BLaER1 (cell line): ENCODE results near the gene ADAM15.

Source experiments
- H3K27ac ChIP-seq: shearing (Covaris generic); formaldehyde crosslinking; 2 replicates; pipeline ENCODE4 v1.8.1; 2022
- H3K27me3 ChIP-seq: shearing (Covaris generic); formaldehyde crosslinking; 2 replicates; pipeline ENCODE4 v1.8.1; 2022
- H3K36me3 ChIP-seq: shearing (Covaris generic); formaldehyde crosslinking; 2 replicates; pipeline ENCODE4 v1.8.1; 2022
- H3K4me1 ChIP-seq: shearing (Covaris generic); formaldehyde crosslinking; 2 replicates; pipeline ENCODE4 v1.8.1; 2022
- H3K4me2 ChIP-seq: shearing (Covaris generic); formaldehyde crosslinking; 2 replicates; pipeline ENCODE4 v1.8.1; 2022
- H3K4me3 ChIP-seq: shearing (Covaris generic); formaldehyde crosslinking; 2 replicates; pipeline ENCODE4 v1.8.1; 2022
- H3K9ac ChIP-seq: shearing (Covaris generic); formaldehyde crosslinking; 2 replicates; pipeline ENCODE4 v1.8.1; 2022
- H3K9me3 ChIP-seq: shearing (Covaris generic); formaldehyde crosslinking; 2 replicates; pipeline ENCODE4 v1.8.1; 2022
- H4K20me1 ChIP-seq: shearing (Covaris generic); formaldehyde crosslinking; 2 replicates; pipeline ENCODE4 v1.8.1; 2022
- Cebpa-rat ChIP-seq: shearing (Covaris generic); IDR thresholded peaks from 2 replicates; pipeline ENCODE4 v1.8.1; 2022

The ADAM15 gene

DNA sequence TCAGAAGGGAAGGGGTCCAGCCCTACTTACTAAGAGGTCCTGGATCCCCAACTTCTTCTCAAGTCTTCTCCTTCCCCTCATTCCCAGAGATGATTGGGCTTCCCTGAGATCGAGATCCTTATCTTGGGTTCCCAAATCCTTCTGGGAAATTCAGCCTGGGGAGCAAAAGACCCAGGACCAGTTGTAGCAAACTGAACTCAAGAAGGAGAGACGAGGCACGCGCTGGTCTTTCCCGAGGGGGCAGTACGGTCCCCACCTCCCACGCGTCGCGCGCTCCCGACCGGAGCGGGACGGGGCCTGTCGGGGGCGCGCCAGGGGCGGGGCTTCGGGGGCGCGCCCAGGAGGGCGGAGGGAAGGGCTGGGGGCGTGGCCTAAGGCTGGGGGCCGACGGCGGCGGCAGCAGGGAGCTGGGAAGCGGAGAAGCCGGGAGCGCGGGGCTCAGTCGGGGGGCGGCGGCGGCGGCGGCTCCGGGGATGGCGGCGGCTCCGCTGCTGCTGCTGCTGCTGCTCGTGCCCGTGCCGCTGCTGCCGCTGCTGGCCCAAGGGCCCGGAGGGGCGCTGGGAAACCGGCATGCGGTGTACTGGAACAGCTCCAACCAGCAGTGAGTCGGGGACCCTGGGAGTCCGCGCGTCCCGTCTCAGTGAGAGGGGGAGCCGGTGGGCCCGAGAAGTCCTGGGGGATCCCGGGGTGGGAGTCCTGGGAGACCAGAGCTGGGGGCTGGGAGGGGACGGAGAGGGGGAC lies 27.5 kb downstream of the ADAM15 start, which contains the start of gene EFNA3:
Gene EFNA3 (plus strand): TSS at position 369 of the 741 bp plus-strand sequence. CDS start 105 bp downstream, at position 474.
- no peaks in the 10 kb centered on the region for H3K36me3 ChIP-seq
- peak within 1 kb of the TSS; percentile 70 for H3K4me3 ChIP-seq
- TF ChIP-seq Cebpa-rat = no peak
- H3K27ac ChIP-seq = peak within 1 kb of the TSS; percentile 75; the same call in 1 of the 2 replicates
- H3K4me1 ChIP-seq = peaks cover 100% of the 10 kb centered on the region
- H3K4me2 ChIP-seq = peak within 1 kb of the TSS; percentile 100
- H3K27me3 ChIP-seq = peaks cover 49% of the 10 kb centered on the region
- no peaks in the 10 kb centered on the region for H3K9me3 ChIP-seq
- peak within 1 kb of the TSS; percentile 75 for H3K9ac ChIP-seq
- peaks cover 48% of the 10 kb centered on the region for H4K20me1 ChIP-seq

DNA sequence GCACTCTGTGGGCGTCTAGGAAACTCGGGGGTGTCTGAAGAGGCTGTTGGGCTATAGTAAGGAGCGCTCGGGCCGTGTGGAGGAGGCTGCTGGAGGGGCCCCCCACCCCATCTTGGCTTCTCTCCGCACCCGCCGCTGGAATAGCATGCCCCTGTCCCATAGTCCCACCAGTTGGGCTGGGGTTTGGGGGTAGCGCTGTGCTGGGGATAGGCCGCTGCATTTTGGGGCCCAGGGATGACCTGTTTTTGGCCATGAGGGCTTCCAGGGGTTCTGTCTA lies 28.0 kb downstream of the ADAM15 start:
- Histone ChIP-seq H4K20me1 (peaks cover 53% of the 10 kb centered on the region), H3K4me1 (peaks cover 100% of the 10 kb centered on the region), H3K27me3 (peaks cover 53% of the 10 kb centered on the region), H3K9ac (peak overlapping the region; percentile 75), H3K9me3 (no peaks in the 10 kb centered on the region), H3K4me3 (peak overlapping the region; percentile 70), H3K4me2 (peak overlapping the region; percentile 100), H3K27ac (peak overlapping the region; percentile 75; the same call in 1 of the 2 replicates), H3K36me3 (no peaks in the 10 kb centered on the region)
- no peak for TF ChIP-seq Cebpa-rat

DNA sequence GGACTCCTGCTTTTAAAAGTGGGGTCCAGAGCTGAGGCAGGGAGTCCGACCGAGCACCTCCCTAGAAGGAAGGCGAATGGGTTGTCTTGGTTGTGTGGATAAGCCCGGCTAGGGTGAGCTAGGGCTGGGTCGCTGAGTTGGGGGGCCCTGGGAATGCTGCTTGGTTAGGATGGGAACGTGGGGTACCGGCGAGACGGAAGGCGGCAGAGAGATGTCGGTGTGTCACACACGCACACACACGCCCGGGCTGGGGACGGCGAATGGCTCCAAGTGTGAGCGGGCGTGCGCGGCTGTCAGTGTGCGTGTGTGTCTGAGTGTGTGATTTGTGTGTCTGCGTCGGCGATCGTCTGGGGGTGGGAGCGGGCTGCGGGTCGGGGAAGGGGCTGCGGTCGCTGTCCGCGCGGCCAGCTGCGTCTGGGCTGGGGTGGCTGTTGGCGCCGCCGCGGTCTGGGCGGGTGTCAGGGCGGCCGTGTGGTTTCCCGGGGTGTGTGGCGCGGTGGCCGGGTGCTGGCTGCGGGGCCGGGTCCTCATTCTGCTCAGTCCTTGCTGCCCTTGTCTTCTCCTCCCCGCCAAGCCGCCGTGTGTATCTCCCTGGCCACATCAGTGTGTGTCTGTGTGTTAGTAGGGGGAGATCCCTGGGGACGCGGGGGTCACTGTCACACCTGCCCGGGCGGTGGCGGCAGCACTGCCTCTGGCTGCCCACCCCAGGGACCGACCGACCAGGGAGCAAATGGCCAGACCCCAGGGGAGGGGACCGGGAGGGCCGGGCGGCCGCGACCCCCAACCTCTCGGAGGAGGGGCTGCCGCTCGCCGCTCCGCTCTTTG lies 28.6 kb downstream of the ADAM15 start:
- TF ChIP-seq Cebpa-rat = no peak
- H3K36me3 ChIP-seq = no peaks in the 10 kb centered on the region
- peaks cover 53% of the 10 kb centered on the region for H3K27me3 ChIP-seq
- peak overlapping the region; percentile 100 for H3K4me2 ChIP-seq
- H3K27ac ChIP-seq = peak overlapping the region; percentile 75; the same call in 1 of the 2 replicates
- peak overlapping the region; percentile 70 for H3K4me3 ChIP-seq
- H3K9me3 ChIP-seq = no peaks in the 10 kb centered on the region
- H4K20me1 ChIP-seq = peaks cover 58% of the 10 kb centered on the region
- H3K4me1 ChIP-seq = peaks cover 99% of the 10 kb centered on the region
- peak overlapping the region; percentile 75 for H3K9ac ChIP-seq

DNA sequence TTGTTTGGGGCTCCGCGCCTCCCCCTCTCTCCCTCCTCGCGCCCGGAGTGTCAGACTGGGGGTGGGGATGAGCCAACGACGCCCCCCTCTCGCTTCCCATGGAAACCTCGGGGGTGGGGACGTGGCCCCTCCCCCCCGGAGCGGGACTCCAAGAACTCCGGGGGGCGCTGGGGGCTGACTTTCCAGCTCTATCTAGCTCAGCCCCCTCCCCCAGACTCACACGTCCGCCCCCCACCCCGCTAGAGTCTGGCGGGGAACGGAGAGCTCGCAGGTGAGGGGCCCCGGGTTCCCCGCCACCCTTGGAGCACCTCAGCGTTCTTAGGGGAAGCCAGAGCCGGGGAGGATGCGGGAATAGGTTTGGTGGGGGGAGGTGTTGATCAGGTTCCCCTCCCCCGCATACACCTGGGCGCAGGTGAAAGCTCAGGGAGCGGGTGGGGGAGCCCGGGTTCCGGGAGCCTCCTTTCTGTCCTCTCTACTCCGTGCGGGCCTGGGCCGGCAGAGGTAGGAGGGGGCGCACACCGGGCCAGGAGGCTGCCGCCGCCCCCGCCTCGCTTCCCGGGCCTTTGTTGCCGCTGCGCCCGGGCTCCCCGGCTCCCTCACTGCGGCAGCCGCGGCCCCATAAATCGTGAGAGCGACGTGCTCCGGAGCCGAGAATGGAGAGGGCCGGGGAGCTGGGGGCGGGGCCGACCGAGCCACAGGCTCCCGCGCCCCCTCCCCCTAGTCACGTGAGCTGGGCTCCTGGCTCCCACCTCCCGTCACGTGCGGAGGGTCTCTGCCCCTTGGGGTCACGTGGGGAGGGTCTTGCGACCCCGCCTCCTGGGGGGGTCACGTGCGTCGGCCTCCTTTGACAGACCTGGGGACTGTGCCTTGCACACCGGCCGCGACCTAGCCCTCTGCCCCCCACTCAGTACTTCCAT lies 29.5 kb downstream of the ADAM15 start:
- TF ChIP-seq Cebpa-rat = no peak
- Histone ChIP-seq H3K9ac (peak overlapping the region; percentile 75), H3K36me3 (no peaks in the 10 kb centered on the region), H3K4me1 (peaks cover 93% of the 10 kb centered on the region), H3K4me2 (peak overlapping the region; percentile 100), H3K27me3 (peaks cover 53% of the 10 kb centered on the region), H3K4me3 (peak overlapping the region; percentile 70), H4K20me1 (peaks cover 58% of the 10 kb centered on the region), H3K27ac (peak overlapping the region; percentile 37; the same call in 1 of the 2 replicates), H3K9me3 (no peaks in the 10 kb centered on the region)

DNA sequence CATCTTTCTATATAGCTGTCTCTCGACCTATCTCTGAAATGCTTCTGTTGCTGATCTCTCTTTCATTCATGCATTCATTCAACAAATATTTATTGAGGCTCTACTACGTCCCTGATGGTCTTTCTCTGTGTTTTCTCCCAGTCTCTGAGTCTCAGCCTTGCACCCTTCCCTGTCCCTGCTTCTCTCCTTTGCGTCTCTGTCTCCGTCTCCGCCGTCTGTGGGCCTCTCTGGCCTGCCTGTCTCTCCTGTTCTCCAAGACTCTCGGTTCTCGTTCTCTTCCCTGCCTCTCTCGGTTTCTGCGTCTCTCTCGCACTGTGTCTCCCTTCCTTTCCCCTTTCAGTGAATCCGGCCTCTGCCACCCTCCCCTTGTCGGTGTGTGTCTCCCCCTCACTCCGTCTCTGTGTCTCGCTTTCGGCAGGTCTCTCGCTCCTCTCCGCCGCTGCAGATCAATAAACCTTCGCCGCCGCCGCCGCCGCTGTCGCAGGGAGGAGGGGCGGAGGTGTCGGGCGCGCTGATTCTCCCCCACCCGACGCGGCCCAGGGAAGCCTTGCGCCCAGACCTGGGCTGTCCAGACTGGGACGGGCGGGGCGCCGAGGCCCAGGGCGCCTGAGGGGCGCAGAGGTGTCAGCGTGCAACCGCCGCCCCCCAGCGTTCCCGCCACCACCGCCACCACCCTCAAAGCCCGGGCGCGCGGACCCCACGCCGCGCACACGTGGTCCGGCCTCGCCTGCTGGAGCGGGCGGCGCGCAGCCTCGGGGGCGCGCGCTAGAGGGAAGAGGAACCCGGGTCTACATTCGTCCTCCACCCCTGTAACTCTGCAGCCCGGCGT lies 30.6 kb downstream of the ADAM15 start:
- no peak overlapping the region for H3K27ac ChIP-seq
- TF ChIP-seq Cebpa-rat = no peak
- H3K4me2 ChIP-seq = peak overlapping the region; percentile 100
- H3K9ac ChIP-seq = peak overlapping the region; percentile 75; the same call in 1 of the 2 replicates
- H3K27me3 ChIP-seq = peaks cover 53% of the 10 kb centered on the region
- no peaks in the 10 kb centered on the region for H3K9me3 ChIP-seq
- peaks cover 91% of the 10 kb centered on the region for H3K4me1 ChIP-seq
- H3K36me3 ChIP-seq = no peaks in the 10 kb centered on the region
- peaks cover 58% of the 10 kb centered on the region for H4K20me1 ChIP-seq
- peak overlapping the region; percentile 70 for H3K4me3 ChIP-seq

DNA sequence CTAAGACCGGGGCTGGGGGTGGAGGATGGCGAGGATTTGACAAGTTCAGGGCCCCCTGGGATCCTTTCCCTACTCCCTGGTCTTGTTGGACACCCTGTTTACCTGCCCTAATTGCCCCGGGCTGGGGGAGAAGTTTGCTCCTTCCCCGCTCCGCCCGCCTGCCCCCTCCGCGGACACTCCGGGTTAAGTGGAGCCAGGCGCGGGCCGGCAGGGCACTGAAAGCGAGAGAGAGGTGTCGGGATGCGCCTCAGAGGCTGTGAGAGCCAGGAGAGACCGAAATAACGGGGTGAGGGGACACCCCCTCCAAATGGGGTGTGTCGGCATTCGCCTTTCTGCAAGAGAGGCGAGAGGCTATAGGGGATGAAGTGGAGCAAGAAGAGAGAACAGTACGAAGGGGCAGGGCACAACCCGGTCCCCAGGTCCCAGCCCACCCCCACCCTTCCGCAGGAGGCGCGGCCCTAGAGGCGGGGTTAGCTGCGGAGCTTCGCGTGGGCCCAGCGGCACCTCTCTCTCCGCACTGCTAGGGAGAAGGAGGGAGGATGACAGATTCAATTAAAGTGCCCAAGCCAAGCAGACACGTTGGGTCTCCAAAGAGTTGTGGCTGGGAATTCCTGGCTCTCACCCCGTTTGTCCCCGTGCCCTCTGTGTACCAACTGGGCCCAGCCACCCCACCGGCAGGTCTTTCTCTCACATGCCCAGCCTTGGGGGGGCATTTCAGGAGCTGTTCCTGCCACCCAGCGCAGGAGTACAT lies 31.4 kb downstream of the ADAM15 start:
- H4K20me1 ChIP-seq = peaks cover 58% of the 10 kb centered on the region
- no peak overlapping the region for H3K27ac ChIP-seq
- H3K36me3 ChIP-seq = no peaks in the 10 kb centered on the region
- H3K9me3 ChIP-seq = no peaks in the 10 kb centered on the region
- peaks cover 53% of the 10 kb centered on the region for H3K27me3 ChIP-seq
- no peak for TF ChIP-seq Cebpa-rat
- 0 out of 2 replicates have a peak overlapping the region, but pooled peaks have one; percentile 46 for H3K9ac ChIP-seq
- peaks cover 91% of the 10 kb centered on the region for H3K4me1 ChIP-seq
- H3K4me3 ChIP-seq = peak overlapping the region; percentile 70
- peak overlapping the region; percentile 100 for H3K4me2 ChIP-seq

DNA sequence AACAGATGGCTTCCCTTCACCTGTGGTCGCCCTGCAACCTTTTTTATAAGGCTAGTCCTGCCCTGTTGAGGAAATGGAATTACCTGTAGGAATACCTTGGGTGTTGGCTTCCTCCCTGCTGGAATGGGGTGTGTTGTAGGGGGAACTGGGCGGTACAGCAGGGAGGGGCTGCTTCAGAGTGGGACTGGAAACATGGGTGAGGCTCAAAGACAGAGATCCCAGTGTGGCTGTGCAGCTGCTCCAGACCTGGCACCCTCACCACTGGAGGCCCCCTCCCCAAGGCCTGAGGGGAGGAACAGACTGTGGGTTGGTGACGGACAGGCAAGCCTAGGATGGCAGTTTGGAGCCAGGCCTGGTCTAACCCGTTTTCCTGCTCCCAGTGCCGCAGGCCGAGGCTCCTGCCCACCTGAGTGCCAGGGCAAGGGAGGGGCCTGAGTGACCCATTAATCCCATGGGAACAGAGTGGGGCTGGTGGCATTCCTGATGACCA lies 32.0 kb downstream of the ADAM15 start:
- Histone ChIP-seq H3K9me3 (no peaks in the 10 kb centered on the region), H3K4me2 (peak overlapping the region; percentile 100), H3K4me3 (peak overlapping the region; percentile 70), H3K4me1 (peaks cover 89% of the 10 kb centered on the region), H3K9ac (no peak overlapping the region), H3K27ac (no peak overlapping the region), H4K20me1 (peaks cover 58% of the 10 kb centered on the region), H3K36me3 (no peaks in the 10 kb centered on the region), H3K27me3 (peaks cover 53% of the 10 kb centered on the region)
- TF ChIP-seq Cebpa-rat = no peak
